Skin epidermis (tissue), 12 donors: ENCODE data around the gene TNRC18.
A peak's percentile ranks its signal among the peaks of the same experiment; 100 is the strongest.
"Not testable (repeated sequence)": the region's sequence is repeated elsewhere in the genome, so short reads cannot be mapped to it uniquely, and the experiment has no call there.

Experiments used
- H3K27ac ChIP-seq, 21 experiments: fragments of 200-600 bp; sonication (generic) in 11 of 21; one replicate each; pipeline ENCODE4 v1.5.0; 2020; ENCODE audit warnings: mild to moderate bottlenecking in 3 of 21, inconsistent platforms in 2 of 21, moderate library complexity in 2 of 21
- H3K4me3 ChIP-seq, 7 experiments: fragments of 200-600 bp; sonication (generic) in 2 of 7; one replicate each; pipeline ENCODE4 v1.5.0; 2020; ENCODE audit warnings: inconsistent platforms in 2 of 7, mild to moderate bottlenecking in 2 of 7, moderate library complexity in 1 of 7

The TNRC18 gene

GRCh38 chr7:5423306-5423975 lies at the start of gene TNRC18:
Gene TNRC18, minus strand, starts transcription at chr7:5423834. Its CDS starts 2,588 bp downstream, at chr7:5421246.
- Histone ChIP-seq H3K27ac (peak within 1 kb of the TSS; percentile 96 to 100 (median 99)), H3K4me3 (peak within 1 kb of the TSS; percentile 50 to 96 (median 75))

- no peak overlapping the region for H3K27ac ChIP-seq
- H3K4me3 ChIP-seq: no peak overlapping the region
Measured at GRCh38 chr7:5472432-5473315, 49.0 kb upstream of the TNRC18 start.

- H3K27ac ChIP-seq, H3K4me3 ChIP-seq: not testable (repeated sequence)
Measured at GRCh38 chr7:5471623-5472022, 48.0 kb upstream of the TNRC18 start.

- Histone ChIP-seq H3K4me3 (no peak overlapping the region), H3K27ac (no peak overlapping the region)
Measured at GRCh38 chr7:5470816-5471215, 47.2 kb upstream of the TNRC18 start.

GRCh38 chr7:5470167-5470532 lies 46.5 kb upstream of the TNRC18 start:
- no peak overlapping the region for H3K4me3 ChIP-seq
- H3K27ac ChIP-seq: no peak overlapping the region

- H3K4me3 ChIP-seq: no peak overlapping the region
Measured at GRCh38 chr7:5469375-5470166, 45.9 kb upstream of the TNRC18 start.

GRCh38 chr7:5467645-5468044 lies 44.0 kb upstream of the TNRC18 start:
- H3K27ac ChIP-seq: no peak overlapping the region
- H3K4me3 ChIP-seq: no peak overlapping the region

More at GRCh38 chr7:5469375-5470166, 45.9 kb upstream of the TNRC18 start:
- H3K27ac ChIP-seq: no peak overlapping the region

- H3K27ac ChIP-seq: no peak overlapping the region
Measured at GRCh38 chr7:5466551-5466950, 42.9 kb upstream of the TNRC18 start.

GRCh38 chr7:5463031-5463430 lies 39.4 kb upstream of the TNRC18 start:
- Histone ChIP-seq H3K27ac (no peak overlapping the region), H3K4me3 (no peak overlapping the region)

More at GRCh38 chr7:5466551-5466950, 42.9 kb upstream of the TNRC18 start:
- H3K4me3 ChIP-seq: no peak overlapping the region

- Histone ChIP-seq H3K4me3 (no peak overlapping the region), H3K27ac (no peak overlapping the region)
Measured at GRCh38 chr7:5462216-5462615, 38.6 kb upstream of the TNRC18 start.

- Histone ChIP-seq H3K27ac (no peak overlapping the region), H3K4me3 (no peak overlapping the region)
Measured at GRCh38 chr7:5458921-5459480, 35.4 kb upstream of the TNRC18 start.

- H3K27ac ChIP-seq: no peak overlapping the region
- H3K4me3 ChIP-seq: no peak overlapping the region
Measured at GRCh38 chr7:5457245-5457735, 33.7 kb upstream of the TNRC18 start.

- Histone ChIP-seq H3K27ac (no peak overlapping the region), H3K4me3 (no peak overlapping the region)
Measured at GRCh38 chr7:5456409-5456808, 32.8 kb upstream of the TNRC18 start.

- no peak overlapping the region for H3K27ac ChIP-seq
- H3K4me3 ChIP-seq: no peak overlapping the region
Measured at GRCh38 chr7:5455581-5456219, 32.1 kb upstream of the TNRC18 start.

- Histone ChIP-seq H3K27ac (no peak overlapping the region), H3K4me3 (no peak overlapping the region)
Measured at GRCh38 chr7:5455175-5455574, 31.5 kb upstream of the TNRC18 start.

- no peak overlapping the region for H3K4me3 ChIP-seq
- no peak overlapping the region for H3K27ac ChIP-seq
Measured at GRCh38 chr7:5454485-5454884, 30.9 kb upstream of the TNRC18 start.

GRCh38 chr7:5453566-5454075 lies 30.0 kb upstream of the TNRC18 start:
- Histone ChIP-seq H3K4me3 (no peak overlapping the region), H3K27ac (no peak overlapping the region)

GRCh38 chr7:5452937-5453540 lies 29.4 kb upstream of the TNRC18 start:
- peak overlapping the region in 1 of 21 experiments; percentile 22 for H3K27ac ChIP-seq
- no peak overlapping the region for H3K4me3 ChIP-seq

- no peak overlapping the region for H3K4me3 ChIP-seq
- peak overlapping the region in 1 of 21 experiments; percentile 22 for H3K27ac ChIP-seq
Measured at GRCh38 chr7:5452470-5452899, 28.9 kb upstream of the TNRC18 start.
